GM12801 (cell line): Measurements from ENCODE around the gene U2AF2.

Experiments
- TF ChIP-seq, protein P1 (sequence below): IDR thresholded peaks from one replicate; pipeline ENCODE4 v1.5.1; 2011; ENCODE audit warnings: control low read depth; ENCODE audit not compliant: insufficient read length; ENCODE audit errors: extremely low read depth

U2AF2 gene

GRCh38 chr19:55642153-55643002, 12.5 kb upstream of the U2AF2 start:
- TF ChIP-seq, protein P1, sequence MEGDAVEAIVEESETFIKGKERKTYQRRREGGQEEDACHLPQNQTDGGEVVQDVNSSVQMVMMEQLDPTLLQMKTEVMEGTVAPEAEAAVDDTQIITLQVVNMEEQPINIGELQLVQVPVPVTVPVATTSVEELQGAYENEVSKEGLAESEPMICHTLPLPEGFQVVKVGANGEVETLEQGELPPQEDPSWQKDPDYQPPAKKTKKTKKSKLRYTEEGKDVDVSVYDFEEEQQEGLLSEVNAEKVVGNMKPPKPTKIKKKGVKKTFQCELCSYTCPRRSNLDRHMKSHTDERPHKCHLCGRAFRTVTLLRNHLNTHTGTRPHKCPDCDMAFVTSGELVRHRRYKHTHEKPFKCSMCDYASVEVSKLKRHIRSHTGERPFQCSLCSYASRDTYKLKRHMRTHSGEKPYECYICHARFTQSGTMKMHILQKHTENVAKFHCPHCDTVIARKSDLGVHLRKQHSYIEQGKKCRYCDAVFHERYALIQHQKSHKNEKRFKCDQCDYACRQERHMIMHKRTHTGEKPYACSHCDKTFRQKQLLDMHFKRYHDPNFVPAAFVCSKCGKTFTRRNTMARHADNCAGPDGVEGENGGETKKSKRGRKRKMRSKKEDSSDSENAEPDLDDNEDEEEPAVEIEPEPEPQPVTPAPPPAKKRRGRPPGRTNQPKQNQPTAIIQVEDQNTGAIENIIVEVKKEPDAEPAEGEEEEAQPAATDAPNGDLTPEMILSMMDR: no peak

DNA sequence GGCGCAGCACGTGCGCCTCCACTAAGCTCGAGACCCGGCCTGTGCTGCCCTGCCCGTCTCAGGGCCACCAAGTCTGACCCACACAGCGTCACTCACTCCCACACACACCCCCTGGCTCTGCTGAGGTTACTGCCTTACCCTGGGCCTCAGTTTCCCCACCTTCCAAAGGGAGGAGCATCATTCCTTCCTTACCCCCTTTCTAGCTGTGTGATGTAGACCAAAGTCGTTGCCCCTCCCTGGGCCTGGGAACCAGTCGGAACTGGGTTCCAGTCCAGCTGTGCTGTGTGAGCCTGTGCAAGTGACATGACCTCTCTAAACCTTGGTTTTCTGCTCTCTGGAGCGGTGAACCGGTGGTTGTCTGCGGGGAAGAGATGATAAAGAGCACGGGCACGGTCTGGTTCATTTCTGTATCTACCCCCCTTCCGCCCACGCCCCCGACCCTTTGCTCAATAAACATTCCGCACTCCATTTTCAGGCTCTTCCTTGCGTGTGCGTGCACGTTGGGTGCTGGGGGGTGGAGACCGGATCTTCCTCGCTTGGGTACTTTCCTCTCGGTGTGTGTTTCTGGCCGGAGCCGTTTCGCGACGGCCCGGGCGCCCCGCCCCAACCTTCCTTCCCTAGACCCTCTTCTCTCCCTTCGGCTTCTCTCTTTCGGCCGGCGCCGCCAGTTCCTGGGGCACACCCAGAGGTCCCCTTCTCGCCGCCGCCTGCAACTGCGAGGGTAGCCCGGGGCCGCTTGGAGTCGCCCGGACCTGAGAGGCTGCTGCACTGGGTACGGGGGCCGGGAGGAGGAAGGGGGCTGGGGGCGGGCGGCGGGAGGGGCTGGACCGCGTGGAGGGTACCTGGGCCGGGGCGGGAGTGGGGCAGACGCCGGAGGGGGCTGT, 11.6 kb upstream of the U2AF2 start, which contains the start of gene ZNF581:
Gene ZNF581, plus strand, starts transcription at position 647 of the 884 bp plus-strand sequence. CDS start 923 bp downstream, outside the sequence.
- TF ChIP-seq, protein P1: no peak

DNA sequence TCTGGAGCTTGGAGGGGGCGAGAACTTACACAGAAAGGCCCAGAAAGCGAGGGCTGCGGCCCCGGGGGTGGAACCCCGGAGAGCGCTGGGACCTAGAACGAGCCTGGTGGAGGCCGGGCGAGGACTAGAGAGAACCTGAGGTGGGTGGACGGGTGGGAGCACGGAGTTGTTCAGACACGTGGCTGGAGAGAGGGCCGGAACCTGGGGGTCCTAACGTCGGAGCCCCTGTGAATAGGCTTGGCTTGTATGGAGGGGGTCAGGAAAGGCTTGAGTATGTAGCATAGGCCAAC, 11.0 kb upstream of the U2AF2 start:
- TF ChIP-seq, protein P1: no peak

DNA sequence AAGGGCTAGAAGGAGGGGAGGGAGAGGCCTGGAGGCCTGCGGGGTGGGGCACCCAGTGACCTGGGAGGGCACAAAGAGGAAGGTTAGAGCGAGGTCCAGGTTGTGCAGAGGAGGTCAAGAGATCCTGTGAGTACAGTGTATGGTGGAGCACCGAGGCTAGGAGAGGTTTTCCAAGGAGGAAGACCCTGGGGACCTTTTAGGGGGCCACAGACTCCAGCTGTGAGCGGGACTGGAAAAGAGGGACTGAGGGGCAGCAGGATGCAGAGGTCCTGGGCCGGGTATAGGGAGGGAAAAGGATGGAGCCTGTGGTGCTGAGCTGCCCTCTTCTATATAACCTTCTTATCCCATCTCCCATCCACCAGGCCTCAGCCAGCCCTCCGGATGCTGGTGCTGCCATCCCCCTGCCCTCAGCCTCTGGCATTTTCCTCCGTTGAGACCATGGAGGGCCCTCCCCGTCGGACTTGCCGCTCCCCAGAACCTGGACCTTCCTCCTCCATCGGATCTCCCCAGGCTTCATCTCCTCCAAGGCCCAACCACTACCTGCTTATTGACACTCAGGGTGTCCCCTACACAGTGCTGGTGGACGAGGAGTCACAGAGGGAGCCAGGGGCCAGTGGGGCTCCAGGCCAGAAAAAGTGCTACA, 10.5 kb upstream of the U2AF2 start:
- TF ChIP-seq, protein P1: no peak

- TF ChIP-seq, protein P1: no peak
Observed at GRCh38 chr19:55644842-55645511, 9.9 kb upstream of the U2AF2 start.

- TF ChIP-seq, protein P1: no peak
Observed at GRCh38 chr19:55645512-55645881, 9.3 kb upstream of the U2AF2 start.
